Neuronal stem cell (in vitro differentiated cells): ENCODE data around the gene LRWD1.
"Not testable (repeated sequence)": the region's sequence is repeated elsewhere in the genome, so short reads cannot be mapped to it uniquely, and the experiment has no call there.

ENCODE experiments used
- DNase-seq: peaks from one replicate; pipeline ENCODE4 v3.0.0-alpha.2; 2013; ENCODE audit warnings: low spot score
- H2AFZ ChIP-seq: one replicate; pipeline ENCODE4 v1.6.1; 2013; ENCODE audit warnings: mild to moderate bottlenecking, low read length, inconsistent platforms
- H2AK5ac ChIP-seq: 2 replicates; pipeline ENCODE4 v1.6.1; 2013; ENCODE audit warnings: low read depth, mild to moderate bottlenecking, inconsistent platforms, low read length, moderate library complexity, mixed read lengths
- H2BK120ac ChIP-seq: 2 replicates; pipeline ENCODE4 v1.6.1; 2013; ENCODE audit warnings: low read depth, mild to moderate bottlenecking, inconsistent platforms, low read length, moderate library complexity, mixed read lengths
- H2BK12ac ChIP-seq: one replicate; pipeline ENCODE4 v1.6.1; 2013; ENCODE audit warnings: low read length, inconsistent platforms
- H2BK15ac ChIP-seq: 2 replicates; pipeline ENCODE4 v1.6.1; 2013; ENCODE audit warnings: mild to moderate bottlenecking, low read length, inconsistent platforms, mixed read lengths
- H2BK5ac ChIP-seq: one replicate; pipeline ENCODE4 v1.6.1; 2013; ENCODE audit warnings: inconsistent platforms, mild to moderate bottlenecking, low read length, moderate library complexity
- H3K14ac ChIP-seq: one replicate; pipeline ENCODE4 v1.6.1; 2013; ENCODE audit warnings: low read length, inconsistent platforms
- H3K18ac ChIP-seq: 2 replicates; pipeline ENCODE4 v1.6.1; 2013; ENCODE audit warnings: low read length, inconsistent platforms
- H3K23ac ChIP-seq: 2 replicates; pipeline ENCODE4 v1.6.1; 2013; ENCODE audit warnings: low read depth, mild to moderate bottlenecking, mixed read lengths, low read length, inconsistent platforms; ENCODE audit not compliant: poor library complexity
- H3K27ac ChIP-seq: replicated peaks from 3 replicates; pipeline ENCODE4 v1.5.1; 2013; ENCODE audit warnings: low read length, inconsistent platforms
- H3K27me3 ChIP-seq, 3 experiments: 2 replicates each; pipeline ENCODE4 v1.6.1; 2013; ENCODE audit warnings: low read length in 3 of 3, mild to moderate bottlenecking in 2 of 3, inconsistent platforms in 1 of 3, low read depth in 1 of 3, mixed read lengths in 1 of 3, moderate library complexity in 1 of 3; ENCODE audit not compliant: control insufficient read depth in 3 of 3, insufficient read depth in 3 of 3
- H3K36me3 ChIP-seq, 2 donors: replicated peaks in 1 of 2; 2 replicates each; pipeline ENCODE4 v1.6.1; 2013; ENCODE audit warnings: low read length in 2 of 2; ENCODE audit not compliant: control insufficient read depth in 2 of 2, insufficient read depth in 2 of 2
- H3K4ac ChIP-seq: 2 replicates; pipeline ENCODE4 v1.6.1; 2013; ENCODE audit warnings: inconsistent platforms, mild to moderate bottlenecking, low read length, moderate library complexity
- H3K4me1 ChIP-seq, 2 donors: 1 replicate in 1 of 2; 2 replicates in 1 of 2; pipeline ENCODE4 v1.6.1; 2013; ENCODE audit warnings: low read length in 2 of 2, low read depth in 1 of 2; ENCODE audit not compliant: control insufficient read depth in 2 of 2, insufficient read depth in 1 of 2
- H3K4me2 ChIP-seq: one replicate; pipeline ENCODE4 v1.6.1; 2013; ENCODE audit warnings: mild to moderate bottlenecking, low read length, inconsistent platforms; ENCODE audit not compliant: insufficient read depth, poor library complexity, severe bottlenecking
- H3K4me3 ChIP-seq, 2 donors: 2 replicates each; pipeline ENCODE4 v1.5.1; 2013; ENCODE audit warnings: low read length in 2 of 2, mild to moderate bottlenecking in 2 of 2, inconsistent platforms in 1 of 2, moderate library complexity in 1 of 2
- H3K79me1 ChIP-seq: one replicate; pipeline ENCODE4 v1.6.1; 2013; ENCODE audit warnings: low read depth, mild to moderate bottlenecking, inconsistent platforms, low read length, moderate library complexity
- H3K9ac ChIP-seq: one replicate; pipeline ENCODE4 v1.6.1; 2013; ENCODE audit warnings: mild to moderate bottlenecking, low read depth, low read length, inconsistent platforms; ENCODE audit not compliant: poor library complexity
- H3K9me3 ChIP-seq, 2 donors: replicated peaks in 1 of 2; 2 replicates each; pipeline versions ENCODE3 to v1.6.1; 2013; ENCODE audit warnings: low read length in 2 of 2, mild to moderate bottlenecking in 2 of 2, inconsistent platforms in 1 of 2, low read depth in 1 of 2, mixed read lengths in 1 of 2, moderate library complexity in 1 of 2; ENCODE audit not compliant: control insufficient read depth in 2 of 2, insufficient read depth in 1 of 2
- H4K8ac ChIP-seq: one replicate; pipeline ENCODE4 v1.6.1; 2013; ENCODE audit warnings: low read depth, mild to moderate bottlenecking, inconsistent platforms, low read length, moderate library complexity
- H4K91ac ChIP-seq: one replicate; pipeline ENCODE4 v1.6.1; 2013; ENCODE audit warnings: low read length, low read depth, mild to moderate bottlenecking, inconsistent platforms; ENCODE audit not compliant: poor library complexity
- WGBS, 2 donors: extraction: QIAGEN DNeasy Blood & Tissue Kit; methylation state at CpG; one replicate each; pipeline ENCODE4 v1.1.7; 2013; ENCODE audit warnings: missing lambda C conversion rate in 2 of 2, mixed read lengths in 1 of 2; ENCODE audit not compliant: insufficient read length in 2 of 2, insufficient replicate concordance in 1 of 2; ENCODE audit errors: extremely low coverage in 2 of 2; 5-methylcytosine and 5-hydroxymethylcytosine counted together

Gene LRWD1

GRCh38 chr7:102454468-102454867 is 10.3 kb upstream of the LRWD1 start:
- Histone ChIP-seq H3K9ac (no peak overlapping the region), H3K4me1 (peaks cover 5 to 7% of the 10 kb centered on the region in 2 donors), H3K23ac (no peak overlapping the region), H2AK5ac (no peak overlapping the region), H2BK12ac (no peak overlapping the region), H2BK120ac (no peak overlapping the region), H3K4ac (no peak overlapping the region), H3K79me1 (no peaks in the 10 kb centered on the region), H3K18ac (peak overlapping the region; percentile 29), H4K91ac (no peak overlapping the region), H3K14ac (no peak overlapping the region), H2AFZ (no peak overlapping the region), H4K8ac (no peak overlapping the region), H2BK15ac (no peak overlapping the region), H3K4me3 (no peak overlapping the region), H3K36me3 (peaks cover 23 to 42% of the 10 kb centered on the region in 2 donors), H2BK5ac (no peak overlapping the region), H3K9me3 (no peaks in the 10 kb centered on the region), H3K27ac (no peak overlapping the region), H3K27me3 (no peaks in the 10 kb centered on the region), H3K4me2 (no peak overlapping the region)
- WGBS, 2 donors, result no CpG with 5 or more reads among the region's 12 CpGs
- DNase-seq, result no peak

- H3K27ac ChIP-seq, H3K4me3 ChIP-seq, H4K91ac ChIP-seq, H2BK5ac ChIP-seq, H3K4me1 ChIP-seq, H2BK12ac ChIP-seq, H2BK15ac ChIP-seq, H3K18ac ChIP-seq, H2AK5ac ChIP-seq, DNase-seq, H3K4me2 ChIP-seq, H2BK120ac ChIP-seq, H3K4ac ChIP-seq, H3K27me3 ChIP-seq, H3K9ac ChIP-seq, H3K23ac ChIP-seq, H3K9me3 ChIP-seq, H2AFZ ChIP-seq, H4K8ac ChIP-seq, H3K14ac ChIP-seq, H3K79me1 ChIP-seq: not testable (repeated sequence)
- no CpG with 5 or more reads among the region's 10 CpGs for WGBS, 2 donors
- H3K36me3 ChIP-seq, result peaks cover 24 to 44% of the 10 kb centered on the region in 2 donors
These were observed 9.9 kb upstream of the LRWD1 start for GRCh38 chr7:102454932-102455331.

- H2BK15ac ChIP-seq, result no peak overlapping the region
- H4K91ac ChIP-seq, result no peak overlapping the region
- H3K36me3 ChIP-seq, result peaks cover 24 to 44% of the 10 kb centered on the region in 2 donors
- no peak overlapping the region for H3K4ac ChIP-seq
- no peak overlapping the region for H3K4me2 ChIP-seq
- peaks cover 5 to 7% of the 10 kb centered on the region in 2 donors for H3K4me1 ChIP-seq
- no peak overlapping the region for H3K23ac ChIP-seq
- H3K9me3 ChIP-seq, result no peaks in the 10 kb centered on the region
- H3K9ac ChIP-seq, result no peak overlapping the region
- H2BK5ac ChIP-seq, result no peak overlapping the region
- H3K79me1 ChIP-seq, result no peaks in the 10 kb centered on the region
- H3K18ac ChIP-seq, result no peak overlapping the region
- H3K27ac ChIP-seq, result no peak overlapping the region
- no peak overlapping the region for H2BK12ac ChIP-seq
- H2AK5ac ChIP-seq, result no peak overlapping the region
- H2BK120ac ChIP-seq, result no peak overlapping the region
- no CpG with 5 or more reads among the region's 11 CpGs for WGBS, 2 donors
- no peak overlapping the region for H4K8ac ChIP-seq
- no peak overlapping the region for H3K4me3 ChIP-seq
- no peak overlapping the region for H3K14ac ChIP-seq
- H2AFZ ChIP-seq, result no peak overlapping the region
- H3K27me3 ChIP-seq, result no peaks in the 10 kb centered on the region
- DNase-seq, result no peak
These were observed 9.2 kb upstream of the LRWD1 start for GRCh38 chr7:102455596-102455995.

GRCh38 chr7:102456327-102456726 is 8.5 kb upstream of the LRWD1 start:
- H4K8ac ChIP-seq, result no peak overlapping the region
- H3K27ac ChIP-seq, result no peak overlapping the region
- H3K4me1 ChIP-seq, result peaks cover 3 to 7% of the 10 kb centered on the region in 2 donors
- no peak overlapping the region for H3K9ac ChIP-seq
- H3K36me3 ChIP-seq, result peaks cover 24 to 44% of the 10 kb centered on the region in 2 donors
- no peak overlapping the region for H3K18ac ChIP-seq
- H2BK12ac ChIP-seq, result no peak overlapping the region
- no peaks in the 10 kb centered on the region for H3K9me3 ChIP-seq
- no peaks in the 10 kb centered on the region for H3K27me3 ChIP-seq
- H3K79me1 ChIP-seq, result no peaks in the 10 kb centered on the region
- no peak for DNase-seq
- no peak overlapping the region for H2BK5ac ChIP-seq
- H2BK120ac ChIP-seq, result no peak overlapping the region
- H3K4me2 ChIP-seq, result no peak overlapping the region
- H3K23ac ChIP-seq, result no peak overlapping the region
- no peak overlapping the region for H4K91ac ChIP-seq
- H3K14ac ChIP-seq, result no peak overlapping the region
- no peak overlapping the region for H3K4ac ChIP-seq
- no peak overlapping the region for H2AK5ac ChIP-seq
- WGBS, 2 donors, result no CpG with 5 or more reads among the region's 10 CpGs
- no peak overlapping the region for H2AFZ ChIP-seq
- H3K4me3 ChIP-seq, result no peak overlapping the region
- H2BK15ac ChIP-seq, result no peak overlapping the region
